Pulmonary artery endothelial cell (primary cell): Measurements from ENCODE around the gene LRRK1. TPM values are rescaled to one million over a fixed set of nuclear protein-coding genes. Genes with fewer than 3 reads are reported as not detected.

ENCODE experiments used
- DNase-seq: peaks from one replicate; pipeline ENCODE4 v3.0.0-alpha.2; 2011; ENCODE audit warnings: low read depth, low spot score
- total RNA-seq: library from RNA; depleted of rRNA; stranded (reverse); fragments of >200 nt; gene quantifications from 2 replicates; pipeline ENCODE4 v1.2.3, GENCODE V29; 2014

The LRRK1 gene
- total RNA-seq, 1 donor from 2014 or later = 6.3 TPM

DNA sequence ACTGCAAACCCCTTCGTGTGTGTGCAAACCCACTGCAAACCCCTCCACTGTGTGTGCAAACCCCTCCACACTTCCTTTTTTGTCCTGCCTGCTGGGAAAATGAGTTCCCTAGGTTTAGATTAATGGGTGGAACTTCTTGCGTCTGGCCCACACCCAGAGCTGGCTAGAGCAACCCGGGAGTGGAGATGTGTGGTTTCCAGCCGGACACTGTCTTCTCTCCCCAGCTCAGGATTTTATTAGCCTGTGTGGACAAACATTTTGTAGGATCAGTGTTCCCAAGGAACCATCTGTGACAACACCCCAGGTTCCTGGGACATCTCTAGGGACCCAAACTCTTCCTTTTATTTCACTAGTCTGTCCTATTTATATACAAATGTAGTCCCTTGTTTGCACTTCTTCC lies 9.6 kb upstream of the LRRK1 start:
- DNase-seq = no peak

DNA sequence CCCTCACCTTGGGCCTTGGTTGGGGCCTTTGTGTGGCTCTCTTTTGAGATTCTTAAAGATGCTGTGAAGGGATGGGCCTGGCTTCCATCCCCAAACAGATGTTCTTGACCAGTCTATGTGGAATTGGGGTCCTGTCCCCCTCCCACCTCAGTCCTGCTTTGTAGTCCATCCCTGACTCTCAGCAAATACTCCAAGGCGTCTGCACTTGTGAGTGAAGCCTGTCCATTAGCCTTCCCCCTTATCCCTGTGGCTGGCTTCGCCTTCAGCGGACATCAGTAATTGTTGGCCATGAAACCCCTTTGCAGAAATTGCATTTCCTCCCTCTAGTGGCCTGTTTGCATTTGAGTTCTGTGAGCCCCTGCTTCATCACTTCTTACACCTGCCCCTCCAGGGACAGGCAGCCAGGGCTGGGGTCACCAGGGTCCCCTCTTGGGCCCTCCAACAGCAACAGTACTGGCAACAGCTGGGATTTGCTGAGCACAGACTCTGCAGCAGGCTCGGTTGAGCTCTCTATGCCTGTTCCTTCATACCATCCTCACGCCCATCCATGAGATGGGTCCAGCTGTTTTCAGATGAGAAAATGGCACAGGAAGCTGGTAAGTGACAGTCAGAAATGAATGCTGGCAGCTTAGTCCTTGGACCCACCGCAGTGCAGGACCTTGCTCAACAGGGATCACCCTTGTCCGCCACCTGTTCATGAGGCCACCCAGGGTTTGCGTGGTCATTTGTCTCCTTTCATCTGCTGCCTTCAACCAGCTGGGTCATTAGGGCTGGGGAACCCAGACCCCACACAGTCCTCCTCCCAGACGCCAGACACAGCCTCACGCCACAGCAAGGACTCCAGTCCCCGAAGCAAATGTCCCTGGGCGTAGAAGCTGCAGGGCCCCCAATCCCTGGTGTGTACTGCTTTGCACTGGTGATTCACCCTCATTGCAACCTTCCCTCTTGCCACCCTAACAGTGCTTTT lies 8.9 kb upstream of the LRRK1 start:
- no peak for DNase-seq

DNA sequence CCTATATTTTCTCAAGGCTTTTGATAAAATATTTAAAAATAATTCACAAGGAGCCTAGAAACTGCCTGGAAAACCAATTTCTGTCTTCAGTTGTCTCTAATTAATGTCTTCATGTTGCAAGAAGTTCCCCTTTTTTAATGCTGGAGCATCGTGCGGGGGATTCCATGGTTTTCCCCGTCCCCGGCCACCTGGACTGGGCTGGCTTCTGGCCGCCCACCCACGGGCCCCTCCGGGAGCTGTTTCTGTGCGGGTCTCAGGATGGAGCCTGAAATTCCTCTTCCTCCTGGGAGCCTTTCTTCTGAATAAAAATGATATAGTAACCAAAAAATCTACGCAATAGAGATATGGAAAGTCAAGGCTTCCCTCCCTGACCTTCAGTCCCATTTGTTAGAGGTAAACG lies 8.1 kb upstream of the LRRK1 start:
- DNase-seq = no peak

DNA sequence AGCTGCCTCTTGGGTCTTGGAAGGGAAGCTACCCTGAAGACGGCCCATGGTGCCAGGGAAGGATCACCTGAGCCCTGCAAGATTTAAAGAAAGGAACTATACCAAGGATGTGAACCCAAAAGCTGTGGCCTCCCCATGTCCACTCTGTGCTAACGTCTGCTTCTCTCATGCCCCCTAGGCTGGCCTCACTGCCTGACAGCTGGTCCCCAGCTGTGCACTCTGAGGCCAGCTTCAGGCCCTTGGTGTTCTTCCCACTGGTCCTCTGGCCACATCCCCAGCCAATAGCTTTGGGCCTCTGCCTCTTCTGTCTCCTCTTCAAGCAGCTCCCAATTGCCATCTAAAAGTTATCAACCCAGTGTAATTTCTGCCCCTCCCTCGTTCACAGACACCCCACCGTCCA lies 5.2 kb upstream of the LRRK1 start:
- no peak for DNase-seq

DNA sequence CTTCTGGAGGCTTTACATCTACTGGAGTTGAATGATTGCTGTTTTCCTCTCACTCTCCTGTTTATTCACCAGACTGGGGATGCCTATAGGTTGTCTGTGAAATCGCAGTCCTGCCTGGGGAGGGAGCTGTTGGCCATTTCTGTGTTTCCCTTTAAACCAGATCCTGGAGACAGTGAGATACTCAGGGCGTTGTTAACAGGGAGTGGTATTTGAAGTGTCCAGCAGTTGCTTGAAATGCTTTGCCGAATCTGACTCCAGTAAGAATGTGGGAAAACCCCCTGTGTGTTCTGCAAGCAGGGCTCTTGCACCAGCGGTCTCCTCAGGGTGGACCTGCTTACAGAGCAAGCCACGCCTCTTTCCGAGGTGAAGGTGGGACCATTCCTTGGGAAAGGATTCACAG lies 4.3 kb upstream of the LRRK1 start:
- DNase-seq = no peak

DNA sequence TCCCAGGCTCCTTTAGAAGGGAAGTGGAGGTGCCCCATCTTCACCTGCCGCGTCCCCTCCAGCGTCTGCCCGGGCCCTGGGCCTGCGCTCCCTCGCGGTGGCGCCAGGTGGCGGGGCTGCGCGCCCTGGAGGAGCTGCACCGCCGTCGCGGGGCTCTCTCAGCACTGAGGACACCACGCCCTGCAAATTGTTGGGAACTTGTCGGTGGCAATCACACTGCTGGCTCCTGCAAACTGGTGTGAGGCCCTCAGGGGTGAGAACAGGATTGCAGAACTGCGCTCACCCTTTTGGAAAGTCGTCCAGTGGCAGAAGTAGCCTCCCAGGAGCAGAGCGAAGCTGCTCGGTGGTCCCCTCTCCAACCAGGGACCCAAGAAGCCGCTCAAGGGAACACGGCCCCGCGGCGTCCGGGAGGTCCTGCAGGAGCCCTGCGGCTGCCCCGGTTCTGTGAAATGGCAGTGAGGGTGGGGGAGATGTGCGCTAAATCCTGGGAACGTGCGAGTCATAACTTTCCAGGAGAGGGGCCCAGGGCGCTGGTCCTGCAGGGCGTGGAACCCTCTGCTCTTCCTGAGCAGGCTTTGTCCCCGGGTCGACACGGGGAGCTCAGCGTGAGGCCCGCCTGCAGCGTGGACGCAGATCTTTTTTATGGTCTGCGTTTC lies 995 bp upstream of the LRRK1 start:
- DNase-seq = no peak

DNA sequence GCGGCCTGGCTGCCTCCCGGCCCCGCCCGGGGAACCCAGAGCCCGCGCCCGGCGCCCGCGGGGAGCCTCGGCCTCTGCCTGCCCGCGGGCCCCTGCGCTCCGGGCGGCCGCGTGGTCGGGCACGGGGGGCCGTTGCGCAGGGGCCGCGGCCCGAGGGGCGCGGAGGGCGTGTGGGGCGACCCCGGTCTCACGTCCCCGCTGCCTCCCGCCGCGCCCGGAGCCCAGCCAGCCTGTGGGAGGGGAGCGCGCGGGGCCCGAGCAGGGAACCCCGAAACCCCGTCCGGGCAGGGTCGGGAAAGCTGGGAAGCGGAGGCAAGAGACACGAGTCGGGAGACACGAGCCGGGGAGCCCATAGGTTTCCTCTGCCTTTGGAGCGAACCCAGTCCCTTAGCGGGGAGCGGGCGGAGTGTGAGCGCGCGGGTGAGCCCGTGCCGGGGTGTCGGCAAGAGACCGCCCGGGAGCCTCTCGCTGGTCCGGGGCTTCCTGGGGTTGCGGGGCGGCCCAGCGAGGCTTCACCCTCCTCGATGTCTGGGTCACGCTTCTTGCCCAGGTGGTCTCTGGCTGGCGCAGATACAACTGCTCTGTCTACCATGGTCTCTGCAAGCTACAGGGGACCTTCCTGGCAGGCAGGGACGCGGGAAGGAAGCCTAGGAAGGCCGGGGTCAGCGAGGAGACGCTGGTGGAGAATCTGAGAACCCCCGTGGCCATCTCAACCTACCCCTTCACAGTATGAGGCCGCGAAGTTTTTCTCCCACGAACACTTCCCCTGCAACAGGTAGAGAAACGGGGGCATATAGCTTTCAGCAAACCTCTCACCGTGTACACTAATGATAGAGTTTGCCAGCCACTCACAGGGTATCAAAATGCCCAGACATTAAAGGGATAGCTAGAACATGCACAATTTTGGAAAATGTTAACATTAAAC lies 586 bp downstream of the LRRK1 start:
- no peak for DNase-seq

DNA sequence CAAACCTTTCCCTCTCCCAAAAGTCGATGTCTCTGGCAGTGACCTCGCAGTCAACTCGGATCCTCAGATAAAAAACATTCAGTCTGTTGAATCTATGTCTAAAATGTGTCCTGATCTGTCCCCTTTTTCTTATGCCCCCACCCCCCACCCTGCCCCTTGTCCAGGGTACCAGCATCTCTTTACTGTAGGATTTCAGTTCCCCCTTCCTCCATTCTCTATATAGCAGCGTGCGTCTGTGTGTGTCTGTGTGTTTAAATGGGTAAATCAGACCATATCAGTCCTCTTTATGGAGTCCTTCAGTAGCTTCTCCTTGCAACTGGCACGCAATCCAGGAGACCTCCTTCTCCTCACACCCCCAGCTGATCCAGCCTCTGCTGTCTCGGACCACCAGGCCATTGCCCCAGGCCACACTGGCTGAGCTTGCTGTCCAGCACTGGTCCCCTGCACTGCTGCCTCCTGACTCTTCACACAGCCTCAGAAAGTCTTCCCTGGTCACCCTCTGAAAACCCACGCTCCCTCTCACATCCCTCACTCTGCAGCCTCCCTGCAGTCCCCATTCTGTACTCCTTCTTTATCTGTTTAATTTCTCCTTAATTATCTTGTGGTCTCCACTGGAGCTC lies 1.5 kb downstream of the LRRK1 start:
- no peak for DNase-seq

DNA sequence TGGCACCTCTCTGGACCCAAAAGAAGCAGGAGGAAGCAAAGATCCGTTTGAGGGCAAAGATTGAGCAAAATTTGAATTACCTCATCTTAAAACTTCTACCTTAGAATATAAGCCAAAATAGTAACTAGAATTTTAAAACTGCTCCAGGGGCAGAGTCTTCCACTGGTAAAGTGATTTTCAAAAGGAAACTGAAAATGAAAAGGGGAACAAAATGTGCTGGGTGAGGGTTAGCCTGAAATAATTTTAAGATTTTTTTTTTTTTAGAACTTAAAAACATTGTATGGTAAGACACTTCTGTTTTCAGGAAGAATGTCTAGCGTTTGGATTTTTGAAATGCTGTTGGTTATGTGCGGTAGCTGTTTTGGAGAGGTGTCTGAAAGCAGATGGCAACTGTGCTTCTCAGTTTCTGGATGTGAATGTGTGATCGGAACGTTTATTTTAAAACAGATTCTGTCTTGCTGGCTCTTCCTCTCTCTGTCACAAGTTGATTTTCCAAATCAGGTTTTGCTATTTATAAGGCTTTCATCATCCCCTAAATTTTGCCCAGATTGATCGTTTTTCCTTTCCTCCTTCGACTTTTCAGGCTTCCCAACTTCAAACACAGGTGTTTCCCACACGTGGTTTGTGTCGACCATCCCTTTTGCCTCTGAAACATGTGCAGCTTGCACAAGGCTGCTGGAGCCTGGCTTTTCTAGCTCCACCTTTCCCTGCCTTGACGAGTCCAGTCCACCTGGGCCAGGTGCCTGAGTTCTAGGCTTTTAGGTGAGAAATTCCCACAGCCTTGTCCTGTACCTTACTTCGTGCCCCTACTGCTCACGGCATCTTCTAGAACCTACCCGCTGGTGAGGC lies 3.3 kb downstream of the LRRK1 start:
- DNase-seq = no peak

DNA sequence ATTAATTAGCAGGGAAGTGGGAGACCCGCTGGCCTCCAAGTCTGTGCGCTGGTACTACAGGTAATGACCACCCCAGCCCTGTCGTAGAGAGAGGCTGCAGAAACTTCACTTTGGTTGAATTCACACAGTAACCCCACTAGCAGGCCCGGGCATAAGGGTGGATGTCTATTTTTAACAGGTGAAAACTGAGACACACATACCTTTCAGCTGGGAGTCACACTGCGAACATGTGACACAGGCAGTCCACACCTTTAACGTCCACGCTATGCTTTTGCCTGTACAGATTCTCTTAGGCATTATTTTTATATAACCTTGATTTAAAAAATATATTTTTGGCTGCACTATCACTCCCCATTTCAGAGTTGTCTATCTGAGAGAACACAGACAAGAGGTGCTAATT lies 3.9 kb downstream of the LRRK1 start:
- DNase-seq = no peak

DNA sequence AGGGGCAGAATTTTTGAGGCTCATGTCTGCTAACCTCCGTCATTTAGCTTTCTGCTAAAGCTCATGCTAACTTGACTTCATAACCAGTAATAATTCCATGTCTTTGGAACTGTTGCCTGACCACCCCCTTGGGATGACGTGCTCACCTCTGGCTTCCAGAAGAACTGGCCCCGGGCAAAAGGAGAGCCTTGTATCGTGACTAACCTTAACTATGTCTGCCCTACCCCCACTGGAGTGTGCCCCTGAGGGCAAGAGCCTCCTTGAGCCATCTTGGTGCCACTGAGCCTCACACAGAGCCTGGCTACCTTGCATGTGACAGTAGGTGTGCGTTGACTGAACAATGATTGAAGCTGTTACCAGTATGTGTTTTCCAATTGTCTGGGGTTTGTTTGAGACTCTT lies 4.7 kb downstream of the LRRK1 start:
- no peak for DNase-seq

DNA sequence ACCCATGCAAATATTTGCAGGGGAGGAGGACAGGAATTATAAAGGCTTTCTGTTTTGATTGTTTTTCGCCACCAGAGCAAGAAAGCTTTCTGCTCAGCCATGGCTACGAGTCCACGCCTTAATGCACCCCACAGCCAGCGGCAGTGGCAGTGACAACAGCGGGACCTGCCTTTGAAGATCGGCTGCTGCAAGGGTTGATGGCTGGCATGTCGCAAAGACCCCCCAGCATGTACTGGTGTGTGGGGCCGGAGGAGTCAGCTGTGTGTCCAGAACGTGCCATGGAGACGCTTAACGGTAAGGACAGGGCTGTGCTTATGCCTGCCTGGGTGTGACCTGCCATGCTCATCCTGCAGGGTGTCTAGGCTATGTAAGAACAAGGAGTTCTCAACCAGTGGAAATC lies 5.3 kb downstream of the LRRK1 start:
- DNase-seq = no peak

DNA sequence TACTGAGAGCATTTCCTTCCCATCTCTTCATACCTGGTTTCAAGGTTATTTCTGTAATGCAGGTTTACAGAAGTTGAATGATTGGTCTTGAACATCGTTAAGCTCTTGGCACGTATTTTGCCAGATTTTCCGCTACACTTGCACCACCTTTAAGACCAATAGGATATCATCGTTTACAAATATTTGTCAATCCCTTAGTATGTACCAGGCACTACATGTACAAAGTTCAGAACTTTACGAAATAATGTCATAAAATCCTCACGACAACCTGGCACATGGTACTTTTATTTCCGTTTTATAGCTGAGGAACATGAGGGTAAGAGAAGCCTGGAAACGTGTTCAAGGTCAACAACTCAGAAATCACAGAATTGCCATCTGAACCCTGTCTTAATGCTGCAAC lies 6.3 kb downstream of the LRRK1 start:
- no peak for DNase-seq

DNA sequence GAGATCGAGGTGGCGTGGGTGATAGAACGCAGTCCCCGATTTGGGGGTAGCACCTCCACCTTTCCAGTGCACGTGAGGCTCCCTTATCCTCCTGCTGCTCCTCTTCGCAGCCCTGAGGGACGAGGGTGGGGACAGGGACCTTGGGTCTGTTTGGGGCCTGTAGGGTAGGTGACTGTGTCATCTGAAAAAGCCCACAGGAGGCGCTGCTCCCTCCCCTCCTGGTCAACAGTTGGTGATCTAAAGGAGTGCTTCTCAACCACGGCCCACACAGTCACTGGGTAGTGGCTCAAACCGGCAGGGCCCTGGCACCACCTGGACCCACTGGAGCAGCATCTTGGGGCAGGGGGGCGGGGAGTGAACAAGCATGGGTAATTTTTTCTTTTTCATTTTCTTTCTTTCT lies 7.1 kb downstream of the LRRK1 start:
- no peak for DNase-seq

DNA sequence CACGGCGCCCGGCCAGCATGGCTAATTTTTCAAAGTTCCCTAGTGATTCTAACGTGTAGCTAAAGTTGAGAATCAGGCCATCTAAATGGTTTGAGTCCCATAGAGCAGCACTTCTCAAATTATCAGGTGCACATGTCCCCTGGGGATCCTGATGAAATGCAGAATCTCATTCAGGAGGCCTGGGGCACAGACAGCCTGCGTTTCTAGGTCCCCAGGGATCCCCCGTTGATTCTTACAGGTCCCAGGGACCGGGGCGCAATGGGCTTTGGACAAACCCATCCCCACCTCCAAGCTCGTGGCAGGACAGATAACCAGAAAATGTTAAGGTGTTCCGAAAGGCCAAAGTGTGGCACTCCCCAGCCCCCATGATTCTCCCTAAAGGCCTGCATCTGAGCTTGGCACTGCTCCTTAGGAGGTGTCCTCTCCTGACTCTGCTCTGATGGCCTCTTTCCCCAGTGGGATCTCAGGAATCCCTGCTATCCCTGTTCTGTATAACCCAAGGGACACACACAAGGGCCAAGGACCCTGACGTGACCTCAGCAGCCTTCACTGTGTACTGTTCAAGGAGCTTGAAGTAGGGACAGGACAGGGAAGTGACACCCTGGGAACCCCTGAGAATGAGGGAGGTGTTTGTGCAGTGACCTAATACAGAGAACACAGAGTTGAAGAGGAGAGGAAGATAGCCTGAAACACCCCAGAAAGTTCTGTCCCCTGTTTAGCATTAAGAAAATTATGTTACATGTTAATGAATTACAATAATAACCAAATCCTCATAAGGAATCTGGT lies 8.0 kb downstream of the LRRK1 start:
- DNase-seq = no peak

DNA sequence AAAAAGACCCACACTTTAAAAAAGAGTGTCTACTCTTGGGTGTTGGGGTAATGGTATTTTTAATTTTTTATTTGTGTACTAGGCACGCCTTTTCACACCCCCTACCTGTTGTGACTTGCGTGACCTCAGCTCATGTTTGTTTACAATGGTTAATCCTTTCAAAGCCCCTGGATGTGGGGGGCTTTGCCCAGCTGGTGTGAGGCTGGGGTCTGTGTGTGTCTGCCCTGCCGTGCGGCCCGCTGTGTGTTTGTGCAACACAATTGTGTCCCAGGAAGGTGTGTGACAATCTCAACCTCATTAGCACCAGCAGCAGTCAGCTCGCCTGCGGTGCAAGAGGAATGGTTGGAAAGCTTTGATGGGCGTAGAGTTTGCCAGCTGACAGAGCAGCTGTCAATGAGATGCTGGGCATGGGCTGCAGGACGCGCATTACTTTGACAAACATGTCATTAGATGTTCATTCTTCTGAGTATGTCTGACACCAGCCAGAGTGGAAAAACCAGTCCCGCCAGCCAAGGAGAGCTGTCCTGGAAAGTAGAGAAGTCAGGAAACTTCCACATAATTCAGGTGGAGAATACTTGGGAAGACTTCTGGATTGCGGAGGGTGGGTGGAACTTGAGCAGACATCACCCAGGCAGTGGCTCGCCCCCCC lies 9.6 kb downstream of the LRRK1 start:
- no peak for DNase-seq

DNA sequence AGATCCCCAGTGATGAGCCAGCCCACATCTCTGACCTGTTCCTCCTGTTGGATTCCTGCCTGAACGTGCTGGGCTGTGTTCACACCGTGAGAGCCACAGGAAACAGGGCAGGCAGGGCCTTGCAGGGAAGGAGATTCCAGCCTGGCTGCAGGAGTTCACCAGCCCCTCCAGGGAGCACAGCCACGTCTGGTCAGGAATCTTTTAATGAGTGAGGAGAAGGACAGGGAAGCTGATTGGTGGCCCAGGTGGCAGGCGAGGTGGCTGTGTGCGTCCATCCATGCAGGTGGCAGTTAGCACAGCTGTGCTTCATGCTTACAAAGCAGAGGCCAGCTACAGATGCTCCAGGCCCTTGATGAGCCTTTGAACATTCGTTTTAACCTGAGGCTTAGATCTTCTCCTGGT lies 10.5 kb downstream of the LRRK1 start:
- no peak for DNase-seq

DNA sequence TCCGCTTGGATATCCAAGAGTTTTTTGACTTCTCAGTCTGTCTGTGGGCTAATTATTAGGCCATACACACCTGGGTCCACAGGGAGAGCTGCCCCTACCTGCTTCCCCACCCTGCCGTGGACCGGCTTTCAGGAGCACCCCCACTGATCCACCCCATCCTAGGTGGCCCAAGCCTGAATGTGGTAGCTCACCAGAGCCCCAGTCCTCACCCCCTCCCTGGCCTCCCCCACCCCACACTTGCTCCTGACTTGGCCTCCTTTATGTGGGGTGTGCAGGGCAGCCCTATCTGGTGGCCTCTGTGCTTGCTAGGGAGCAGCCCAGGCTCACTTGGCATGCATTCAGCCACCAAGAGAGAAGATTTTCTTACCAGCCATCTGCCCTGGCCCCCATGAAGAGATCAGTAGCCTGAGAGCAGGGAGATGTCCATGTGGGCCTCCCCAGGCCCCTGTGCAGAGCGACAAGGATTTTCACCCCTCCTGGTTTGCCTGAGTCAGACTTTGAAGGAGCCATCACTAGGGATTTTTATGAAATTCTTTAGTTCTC lies 11.2 kb downstream of the LRRK1 start:
- no peak for DNase-seq
